Trophoblast cell (in vitro differentiated cells and primary cell): ENCODE measurements around the gene MYL10.

Source experiments
- DNase-seq, 2 donors: peaks; one replicate each; pipeline ENCODE4 v3.0.0-alpha.2; 2016
- H2AFZ ChIP-seq: 2 replicates; pipeline ENCODE4 v1.6.1; 2013; ENCODE audit warnings: low read length, moderate library complexity, mild to moderate bottlenecking; ENCODE audit not compliant: insufficient read depth, poor library complexity
- H2AK5ac ChIP-seq: 2 replicates; pipeline ENCODE4 v1.6.1; 2013; ENCODE audit warnings: mild to moderate bottlenecking, low read length
- H2BK120ac ChIP-seq: 2 replicates; pipeline ENCODE4 v1.6.1; 2013; ENCODE audit warnings: low read length, mild to moderate bottlenecking, moderate library complexity; ENCODE audit not compliant: insufficient read depth, poor library complexity
- H2BK12ac ChIP-seq: 2 replicates; pipeline ENCODE4 v1.6.1; 2013; ENCODE audit warnings: mild to moderate bottlenecking, low read length, moderate library complexity
- H2BK5ac ChIP-seq: 2 replicates; pipeline ENCODE4 v1.6.1; 2013; ENCODE audit warnings: low read length, low read depth, moderate library complexity, mild to moderate bottlenecking; ENCODE audit not compliant: poor library complexity
- H3K14ac ChIP-seq: 2 replicates; pipeline ENCODE4 v1.6.1; 2013; ENCODE audit warnings: mild to moderate bottlenecking, low read length
- H3K18ac ChIP-seq: 2 replicates; pipeline ENCODE4 v1.6.1; 2013; ENCODE audit warnings: mild to moderate bottlenecking, low read length
- H3K23ac ChIP-seq: 2 replicates; pipeline ENCODE4 v1.6.1; 2013; ENCODE audit warnings: low read length
- H3K27ac ChIP-seq: 2 replicates; pipeline ENCODE4 v1.5.1; 2013; ENCODE audit warnings: low read depth, mild to moderate bottlenecking, inconsistent platforms, low read length, moderate library complexity
- H3K27me3 ChIP-seq: 2 replicates; pipeline ENCODE4 v1.6.1; 2013; ENCODE audit warnings: inconsistent platforms, mild to moderate bottlenecking, low read length, moderate library complexity; ENCODE audit not compliant: insufficient read depth
- H3K36me3 ChIP-seq, 2 experiments: 1 replicate in 1 of 2; 2 replicates in 1 of 2; pipeline ENCODE4 v1.6.1; 2013; ENCODE audit warnings: low read length in 2 of 2, mild to moderate bottlenecking in 2 of 2, moderate library complexity in 1 of 2; ENCODE audit not compliant: insufficient read depth in 2 of 2, control insufficient read depth in 1 of 2
- H3K4ac ChIP-seq: 2 replicates; pipeline ENCODE4 v1.6.1; 2013; ENCODE audit warnings: low read depth, mild to moderate bottlenecking, low read length, moderate library complexity
- H3K4me1 ChIP-seq, 2 experiments: 1 replicate in 1 of 2; 2 replicates in 1 of 2; pipeline ENCODE4 v1.6.1; 2013; ENCODE audit warnings: low read length in 2 of 2, mild to moderate bottlenecking in 2 of 2, moderate library complexity in 1 of 2; ENCODE audit not compliant: insufficient read depth in 2 of 2, control insufficient read depth in 1 of 2
- H3K4me2 ChIP-seq: 2 replicates; pipeline ENCODE4 v1.6.1; 2013; ENCODE audit warnings: inconsistent platforms, mild to moderate bottlenecking, low read length, moderate library complexity
- H3K4me3 ChIP-seq: 2 replicates; pipeline ENCODE4 v1.5.1; 2013; ENCODE audit warnings: mild to moderate bottlenecking, low read depth, low read length, inconsistent platforms
- H3K79me1 ChIP-seq: one replicate; pipeline ENCODE4 v1.6.1; 2013; ENCODE audit warnings: low read length
- H3K79me2 ChIP-seq: 2 replicates; pipeline ENCODE4 v1.6.1; 2013; ENCODE audit warnings: low read length, mild to moderate bottlenecking; ENCODE audit not compliant: control insufficient read depth, insufficient read depth, poor library complexity
- H3K9ac ChIP-seq: 2 replicates; pipeline ENCODE4 v1.6.1; 2013; ENCODE audit warnings: mild to moderate bottlenecking, low read length
- H3K9me3 ChIP-seq: 2 replicates; pipeline ENCODE4 v1.6.1; 2013; ENCODE audit warnings: low read depth, mild to moderate bottlenecking, control low read depth, inconsistent platforms, low read length; ENCODE audit not compliant: insufficient read depth
- H4K12ac ChIP-seq: 2 replicates; pipeline ENCODE4 v1.6.1; 2013; ENCODE audit warnings: low read depth, mild to moderate bottlenecking, low read length, moderate library complexity
- H4K8ac ChIP-seq: 2 replicates; pipeline ENCODE4 v1.6.1; 2013; ENCODE audit warnings: low read depth, mild to moderate bottlenecking, low read length, moderate library complexity
- H4K91ac ChIP-seq: one replicate; pipeline ENCODE4 v1.6.1; 2013; ENCODE audit warnings: low read depth, mild to moderate bottlenecking, low read length, moderate library complexity
- WGBS: extraction: QIAGEN DNeasy Blood & Tissue Kit; methylation state at CpG from one replicate; pipeline ENCODE4 v1.1.7; 2013; ENCODE audit warnings: missing lambda C conversion rate; ENCODE audit not compliant: insufficient read length, insufficient coverage; ENCODE audit errors: extremely low coverage; 5-methylcytosine and 5-hydroxymethylcytosine counted together

The MYL10 gene

GRCh38 chr7:101586078-101586905 is 42.8 kb downstream of the MYL10 start:
- no CpG with 5 or more reads among the region's 18 CpGs for WGBS
- Histone ChIP-seq H2AFZ (no peak overlapping the region), H3K79me2 (no peaks in the 10 kb centered on the region), H3K9me3 (peaks cover 5% of the 10 kb centered on the region), H3K4ac (no peak overlapping the region), H3K14ac (no peak overlapping the region), H4K91ac (no peak overlapping the region), H3K18ac (no peak overlapping the region), H2BK12ac (no peak overlapping the region), H3K27me3 (no peaks in the 10 kb centered on the region), H2BK120ac (no peak overlapping the region), H3K4me3 (no peak overlapping the region), H4K8ac (no peak overlapping the region), H3K9ac (no peak overlapping the region), H3K27ac (no peak overlapping the region), H3K4me1 (no peaks in the 10 kb centered on the region), H3K79me1 (no peaks in the 10 kb centered on the region), H2BK5ac (no peak overlapping the region), H2AK5ac (no peak overlapping the region), H3K36me3 (no peaks in the 10 kb centered on the region), H3K4me2 (no peak overlapping the region), H4K12ac (no peak overlapping the region), H3K23ac (no peak overlapping the region)
- DNase-seq, result no peak

GRCh38 chr7:101582971-101583370 is 46.1 kb downstream of the MYL10 start:
- H3K79me1 ChIP-seq, result no peaks in the 10 kb centered on the region
- H2BK12ac ChIP-seq, result no peak overlapping the region
- H3K18ac ChIP-seq, result no peak overlapping the region
- H2BK5ac ChIP-seq, result no peak overlapping the region
- H3K14ac ChIP-seq, result no peak overlapping the region
- peaks cover 5% of the 10 kb centered on the region for H3K9me3 ChIP-seq
- no peak overlapping the region for H3K27ac ChIP-seq
- no peak overlapping the region for H2BK120ac ChIP-seq
- no peak overlapping the region for H3K9ac ChIP-seq
- H3K4me1 ChIP-seq, result no peaks in the 10 kb centered on the region
- H2AFZ ChIP-seq, result no peak overlapping the region
- H3K27me3 ChIP-seq, result no peaks in the 10 kb centered on the region
- H3K36me3 ChIP-seq, result no peaks in the 10 kb centered on the region
- H3K79me2 ChIP-seq, result no peaks in the 10 kb centered on the region
- H3K4ac ChIP-seq, result no peak overlapping the region
- no peak overlapping the region for H4K12ac ChIP-seq
- WGBS, result no CpG with 5 or more reads among the region's 3 CpGs
- H3K4me3 ChIP-seq, result no peak overlapping the region
- DNase-seq, result no peak
- H4K8ac ChIP-seq, result no peak overlapping the region
- no peak overlapping the region for H3K4me2 ChIP-seq
- no peak overlapping the region for H2AK5ac ChIP-seq
- no peak overlapping the region for H4K91ac ChIP-seq
- no peak overlapping the region for H3K23ac ChIP-seq

GRCh38 chr7:101581891-101582290 is 47.2 kb downstream of the MYL10 start:
- Histone ChIP-seq H3K9me3 (peaks cover 6% of the 10 kb centered on the region), H3K4ac (no peak overlapping the region), H2BK12ac (no peak overlapping the region), H4K12ac (no peak overlapping the region), H2AK5ac (no peak overlapping the region), H3K4me3 (no peak overlapping the region), H2AFZ (no peak overlapping the region), H3K36me3 (no peaks in the 10 kb centered on the region), H2BK120ac (no peak overlapping the region), H3K79me1 (no peaks in the 10 kb centered on the region), H3K9ac (no peak overlapping the region), H3K23ac (no peak overlapping the region), H2BK5ac (no peak overlapping the region), H3K4me1 (no peaks in the 10 kb centered on the region), H4K8ac (no peak overlapping the region), H3K27ac (no peak overlapping the region), H3K18ac (no peak overlapping the region), H3K27me3 (no peaks in the 10 kb centered on the region), H4K91ac (no peak overlapping the region), H3K4me2 (no peak overlapping the region), H3K14ac (no peak overlapping the region), H3K79me2 (no peaks in the 10 kb centered on the region)
- peak; percentile 40 to 69 for DNase-seq
- no CpG with 5 or more reads among the region's 10 CpGs for WGBS

DNA sequence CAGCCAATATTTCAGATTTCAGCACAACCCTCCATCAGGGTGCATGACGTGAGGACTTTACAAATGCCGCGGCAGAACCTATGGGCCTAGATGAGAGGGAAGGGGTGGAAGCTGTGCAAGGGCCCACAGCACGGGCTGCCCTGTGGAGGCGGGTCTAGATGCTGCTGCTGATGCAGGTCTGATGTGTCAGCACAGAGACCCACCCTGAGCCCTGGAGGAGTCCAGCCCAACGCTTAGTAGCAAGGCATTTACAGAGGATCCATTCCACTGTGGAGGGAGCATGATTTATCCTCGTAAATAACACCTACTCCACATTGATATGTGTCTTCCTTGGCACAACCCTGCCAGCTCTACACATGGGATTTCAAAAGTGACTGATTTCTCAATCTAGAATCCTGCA is 48.5 kb downstream of the MYL10 start:
- Histone ChIP-seq H2BK120ac (no peak overlapping the region), H3K4me1 (no peaks in the 10 kb centered on the region), H4K8ac (no peak overlapping the region), H3K14ac (no peak overlapping the region), H3K9ac (no peak overlapping the region), H3K27ac (no peak overlapping the region), H3K79me2 (no peaks in the 10 kb centered on the region), H3K27me3 (no peaks in the 10 kb centered on the region), H3K23ac (no peak overlapping the region), H2BK12ac (no peak overlapping the region), H2BK5ac (no peak overlapping the region), H2AFZ (no peak overlapping the region), H3K36me3 (no peaks in the 10 kb centered on the region), H4K91ac (no peak overlapping the region), H3K79me1 (no peaks in the 10 kb centered on the region), H3K18ac (no peak overlapping the region), H2AK5ac (no peak overlapping the region), H3K4me2 (no peak overlapping the region), H3K9me3 (peaks cover 9% of the 10 kb centered on the region), H3K4ac (no peak overlapping the region), H4K12ac (no peak overlapping the region), H3K4me3 (no peak overlapping the region)
- no peak for DNase-seq
- WGBS, result no CpG with 5 or more reads among the region's 7 CpGs
